ENCODE results near the gene DCTN5.

The DCTN5 gene

DNA sequence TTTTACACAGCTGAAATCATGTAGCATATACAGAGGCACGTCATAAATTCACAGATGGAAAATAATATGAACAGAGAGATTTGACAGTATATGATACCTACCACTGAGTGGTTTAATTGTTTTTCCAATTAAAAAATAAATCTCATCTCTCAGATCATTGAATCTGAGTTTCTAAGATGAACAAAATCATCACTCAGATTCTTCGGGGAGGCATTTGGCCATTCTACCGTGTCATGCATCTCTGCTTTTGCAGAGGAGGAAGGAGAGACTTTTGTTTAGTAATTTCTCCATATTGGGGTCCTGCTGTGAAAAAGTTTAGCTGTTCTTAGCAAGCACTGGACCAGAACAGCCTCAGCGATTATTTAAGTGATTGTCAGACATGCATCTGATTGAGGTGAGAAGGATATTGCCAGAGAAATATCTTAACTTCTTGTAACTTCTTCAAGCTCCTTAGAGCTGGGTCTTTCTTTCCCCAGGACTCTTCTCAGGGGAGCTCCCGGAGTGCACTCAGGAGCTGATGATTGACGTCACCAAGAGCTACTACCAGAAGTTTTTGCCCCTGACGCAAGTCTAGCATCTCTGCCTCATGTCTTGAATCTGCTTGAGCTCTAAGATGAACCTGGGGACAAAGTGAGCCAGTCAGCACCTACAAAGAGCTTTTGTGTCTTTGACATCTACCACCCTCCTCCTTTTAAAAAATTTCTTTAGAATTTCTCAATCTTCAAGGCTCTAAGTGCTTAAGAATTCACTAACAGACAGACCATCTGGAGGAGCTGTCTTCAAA, 25.5 kb downstream of the DCTN5 start:
- DNase-seq: no peak

DNA sequence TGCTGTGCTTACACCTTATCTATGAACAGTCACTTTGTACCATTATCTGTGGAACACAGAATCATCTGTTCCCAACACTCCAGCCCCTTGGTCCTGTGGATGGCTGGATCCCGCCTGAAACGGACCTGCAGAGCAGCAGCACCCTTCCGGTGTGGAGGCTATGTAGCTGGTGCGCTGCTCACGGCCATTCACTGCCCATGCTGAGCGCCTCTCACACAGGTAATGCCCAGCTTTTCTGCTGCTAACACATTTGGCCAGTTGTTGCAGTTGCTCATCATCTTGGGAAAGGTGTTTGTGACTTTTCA, 26.0 kb downstream of the DCTN5 start:
- DNase-seq: no peak

- DNase-seq: no peak
These were observed 27.0 kb downstream of the DCTN5 start for GRCh38 chr16:23668225-23668624.

DNA sequence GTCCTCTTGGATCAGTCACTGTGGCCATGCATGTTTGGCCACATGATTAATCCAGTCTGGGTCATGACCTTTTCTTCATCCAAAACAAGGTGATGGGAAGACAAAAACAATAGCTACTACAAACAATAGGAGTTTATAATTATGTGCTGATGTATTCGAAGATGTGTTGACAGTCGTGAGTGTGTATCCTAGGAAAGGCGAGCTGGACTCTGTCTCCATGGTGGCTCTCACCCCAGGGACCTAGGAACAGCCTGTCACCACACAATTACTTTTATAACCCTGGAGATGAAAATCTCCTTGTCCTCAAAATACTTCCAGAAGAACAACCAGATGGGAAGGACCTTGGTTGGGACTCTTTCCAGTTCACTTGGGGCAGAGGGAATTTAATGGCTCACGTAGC, 27.6 kb downstream of the DCTN5 start:
- DNase-seq: no peak

DNA sequence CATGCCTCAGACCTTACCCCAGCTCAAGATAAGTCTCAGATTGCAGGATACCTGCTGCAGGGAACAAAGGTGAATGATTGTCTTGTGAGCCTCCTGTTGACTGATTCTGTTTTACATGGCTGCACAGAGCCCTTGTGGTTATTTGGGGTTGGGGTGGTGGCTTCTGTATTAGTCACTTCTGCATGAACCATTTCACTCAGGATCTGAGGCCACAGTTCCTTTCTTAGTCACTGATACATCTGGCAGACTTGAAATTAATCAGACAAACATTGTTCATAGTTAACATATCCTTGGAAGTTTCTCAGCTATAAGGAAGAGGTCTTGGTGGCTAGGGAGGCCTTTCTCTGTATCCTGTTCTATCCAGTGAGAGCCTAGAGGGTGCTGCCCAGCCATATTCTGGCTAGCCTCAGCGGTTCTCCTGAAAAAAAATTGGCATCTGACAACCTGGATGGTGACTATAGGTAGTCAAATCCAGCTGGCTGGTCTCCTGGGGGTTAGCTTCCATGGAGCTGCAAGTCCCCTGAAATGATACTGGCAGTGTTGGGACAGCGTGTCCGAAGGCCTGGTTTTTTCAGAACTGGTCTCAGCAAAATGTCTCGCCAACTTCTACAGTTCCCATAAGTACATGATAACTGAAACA, 29.0 kb downstream of the DCTN5 start:
- no peak for DNase-seq

- no peak for DNase-seq
These were observed 32.8 kb downstream of the DCTN5 start for GRCh38 chr16:23673971-23674614.

DNA sequence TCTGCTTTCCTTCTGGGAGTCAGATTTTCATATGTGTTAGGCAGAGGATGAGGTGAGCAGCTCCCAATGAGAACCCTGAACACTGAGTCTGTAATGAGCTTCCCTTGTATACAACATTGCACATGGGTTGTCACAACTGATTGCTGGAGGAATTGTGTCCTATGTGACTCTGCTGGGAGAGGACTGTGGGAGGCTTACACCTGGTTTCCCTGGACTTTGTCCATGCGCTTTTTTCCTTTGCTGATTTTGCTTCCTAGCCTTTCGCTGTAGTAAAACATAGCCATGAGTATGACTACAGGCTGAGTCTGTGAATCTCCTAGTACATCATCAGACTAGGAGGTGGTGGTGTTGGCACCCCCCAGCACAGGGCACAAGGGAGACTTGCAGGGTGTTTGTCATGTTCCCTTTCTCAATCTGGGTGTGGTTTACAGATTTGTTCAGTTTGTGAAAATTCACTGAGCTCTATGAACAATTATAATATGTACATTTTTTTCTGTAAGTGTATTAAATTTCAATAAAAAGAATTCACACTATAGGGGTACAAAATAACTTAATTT, 35.7 kb downstream of the DCTN5 start:
- DNase-seq: no peak

DNA sequence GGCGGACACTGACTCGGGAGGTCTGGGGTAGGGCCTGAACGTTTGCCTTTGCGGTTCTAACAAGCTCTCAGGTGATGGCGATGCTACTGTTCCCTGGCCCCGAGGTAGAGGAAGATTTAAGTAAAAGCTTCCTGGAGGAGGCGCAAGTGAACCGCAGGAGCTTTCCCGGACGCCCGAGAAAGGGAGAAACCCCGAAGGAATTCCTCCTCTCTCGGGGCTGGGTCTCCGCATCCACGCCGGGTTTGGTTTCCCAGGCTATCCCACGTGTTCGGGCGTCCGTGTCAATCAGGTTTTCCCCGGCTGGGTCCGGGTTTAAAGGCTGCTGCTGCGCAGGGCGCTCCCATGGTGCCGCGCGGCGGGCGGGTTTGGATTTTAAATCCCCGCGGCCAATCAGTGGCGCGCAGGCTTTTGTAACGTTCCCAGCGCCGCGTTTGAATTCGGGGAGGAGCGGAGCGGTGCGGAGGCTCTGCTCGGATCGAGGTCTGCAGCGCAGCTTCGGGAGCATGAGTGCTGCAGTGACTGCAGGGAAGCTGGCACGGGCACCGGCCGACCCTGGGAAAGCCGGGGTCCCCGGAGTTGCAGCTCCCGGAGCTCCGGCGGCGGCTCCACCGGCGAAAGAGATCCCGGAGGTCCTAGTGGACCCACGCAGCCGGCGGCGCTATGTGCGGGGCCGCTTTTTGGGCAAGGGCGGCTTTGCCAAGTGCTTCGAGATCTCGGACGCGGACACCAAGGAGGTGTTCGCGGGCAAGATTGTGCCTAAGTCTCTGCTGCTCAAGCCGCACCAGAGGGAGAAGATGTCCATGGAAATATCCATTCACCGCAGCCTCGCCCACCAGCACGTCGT, 37.4 kb downstream of the DCTN5 start, which contains the start of gene PLK1:
TSS of gene PLK1 (plus strand) at position 460 of the 844 bp plus-strand sequence. CDS start at position 504, 44 bp downstream.
- DNase-seq: peak; percentile 81

DNA sequence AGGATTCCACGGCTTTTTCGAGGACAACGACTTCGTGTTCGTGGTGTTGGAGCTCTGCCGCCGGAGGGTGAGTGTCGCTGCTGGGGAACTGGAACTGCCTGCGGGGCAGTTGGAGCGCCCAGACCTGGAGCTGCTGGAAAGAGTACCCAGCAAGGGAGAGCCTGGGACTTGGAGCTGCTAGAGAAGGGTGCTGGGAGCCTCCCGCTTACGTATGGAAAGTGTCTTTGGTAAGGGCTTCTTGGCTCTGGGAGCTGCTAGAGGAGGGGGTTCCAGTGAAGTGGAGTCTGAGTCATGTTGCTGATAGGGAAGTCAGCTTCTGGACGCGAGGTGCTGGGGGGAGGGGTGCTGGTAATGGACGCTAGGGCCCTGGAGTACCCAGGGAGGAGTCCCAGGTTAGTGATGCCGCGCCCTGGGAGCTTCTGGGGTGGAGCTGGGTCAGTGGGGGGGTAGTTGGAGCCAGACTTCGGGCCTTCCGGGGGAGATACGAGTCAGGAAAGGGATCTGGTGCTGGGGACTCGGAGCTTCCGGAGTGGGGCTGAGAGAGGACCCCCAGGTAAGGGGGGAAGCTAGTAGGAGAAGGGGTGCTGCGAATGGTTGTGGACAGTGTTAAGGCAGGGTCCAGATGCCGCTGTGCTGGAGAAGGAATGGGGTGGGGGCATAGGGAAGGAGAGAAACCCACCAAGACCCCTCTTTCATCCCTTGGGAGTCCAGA, 38.2 kb downstream of the DCTN5 start:
- peak; percentile 10 for DNase-seq

DNA sequence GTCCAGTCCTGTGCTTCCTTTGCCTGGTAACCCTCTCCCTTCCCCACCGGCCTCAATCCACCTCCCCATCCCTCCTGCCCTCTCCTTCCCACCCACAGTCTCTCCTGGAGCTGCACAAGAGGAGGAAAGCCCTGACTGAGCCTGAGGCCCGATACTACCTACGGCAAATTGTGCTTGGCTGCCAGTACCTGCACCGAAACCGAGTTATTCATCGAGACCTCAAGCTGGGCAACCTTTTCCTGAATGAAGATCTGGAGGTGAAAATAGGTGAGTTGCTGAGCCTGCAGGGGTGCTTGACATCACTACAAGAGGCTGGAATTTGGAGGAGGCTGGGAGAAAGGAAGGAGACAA, 38.7 kb downstream of the DCTN5 start:
- no peak for DNase-seq

DNA sequence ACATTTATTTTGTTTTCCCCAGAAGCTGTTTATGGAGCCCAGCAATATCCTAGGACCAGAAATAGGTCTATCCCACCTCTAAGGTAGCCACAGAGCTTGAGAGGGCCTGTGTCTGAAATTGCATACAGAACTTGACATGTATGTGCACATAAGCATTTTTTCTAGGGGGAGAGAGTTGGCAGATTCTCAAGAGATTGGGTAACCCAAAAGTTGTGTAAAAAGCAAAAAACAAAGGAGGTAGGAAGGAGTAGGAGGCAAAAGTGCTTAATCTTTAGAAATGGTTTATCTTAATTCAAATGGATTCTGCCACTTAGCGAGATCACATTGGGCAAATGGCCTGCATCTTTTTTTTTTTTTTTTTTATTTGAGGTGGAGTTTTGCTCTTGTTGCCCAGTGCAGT, 40.9 kb downstream of the DCTN5 start:
- DNase-seq: no peak

DNA sequence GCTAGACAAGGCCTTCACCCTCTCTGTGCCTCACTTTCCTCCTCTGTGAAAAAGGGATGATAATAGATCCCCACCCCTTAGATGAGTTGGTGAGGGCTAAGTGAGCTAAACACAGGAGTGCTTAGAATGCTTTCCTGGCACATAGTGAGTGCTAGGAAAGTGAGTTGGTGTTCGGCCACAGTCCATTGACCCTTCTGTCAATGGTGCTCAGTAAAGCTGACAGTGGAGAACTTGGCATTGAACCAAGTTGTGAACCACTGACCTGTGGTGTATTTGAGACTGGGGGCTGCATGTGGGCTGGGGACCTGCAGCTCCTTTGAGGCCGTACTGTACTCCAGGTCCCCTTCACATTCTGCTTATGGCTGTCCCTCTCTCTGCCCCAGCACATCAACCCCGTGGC, 42.2 kb downstream of the DCTN5 start:
- no peak for DNase-seq

GRCh38 chr16:23687034-23687808, 46.0 kb downstream of the DCTN5 start:
- DNase-seq: no peak

DNA sequence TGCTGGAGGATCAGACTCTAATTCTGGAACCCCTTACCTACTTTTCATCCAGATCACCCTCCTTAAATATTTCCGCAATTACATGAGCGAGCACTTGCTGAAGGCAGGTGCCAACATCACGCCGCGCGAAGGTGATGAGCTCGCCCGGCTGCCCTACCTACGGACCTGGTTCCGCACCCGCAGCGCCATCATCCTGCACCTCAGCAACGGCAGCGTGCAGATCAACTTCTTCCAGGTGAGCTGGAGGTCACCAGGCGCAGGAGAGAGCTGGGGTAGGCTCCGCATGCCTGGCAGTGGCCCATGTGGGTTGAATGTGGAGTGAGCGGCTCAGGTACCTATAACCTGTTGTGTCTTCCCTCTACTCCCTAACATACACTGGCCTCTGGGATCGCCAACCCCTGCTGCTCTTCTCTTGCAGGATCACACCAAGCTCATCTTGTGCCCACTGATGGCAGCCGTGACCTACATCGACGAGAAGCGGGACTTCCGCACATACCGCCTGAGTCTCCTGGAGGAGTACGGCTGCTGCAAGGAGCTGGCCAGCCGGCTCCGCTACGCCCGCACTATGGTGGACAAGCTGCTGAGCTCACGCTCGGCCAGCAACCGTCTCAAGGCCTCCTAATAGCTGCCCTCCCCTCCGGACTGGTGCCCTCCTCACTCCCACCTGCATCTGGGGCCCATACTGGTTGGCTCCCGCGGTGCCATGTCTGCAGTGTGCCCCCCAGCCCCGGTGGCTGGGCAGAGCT, 48.3 kb downstream of the DCTN5 start:
- no peak for DNase-seq

GRCh38 chr16:23690771-23691482, 49.7 kb downstream of the DCTN5 start:
- no peak for DNase-seq

DNA sequence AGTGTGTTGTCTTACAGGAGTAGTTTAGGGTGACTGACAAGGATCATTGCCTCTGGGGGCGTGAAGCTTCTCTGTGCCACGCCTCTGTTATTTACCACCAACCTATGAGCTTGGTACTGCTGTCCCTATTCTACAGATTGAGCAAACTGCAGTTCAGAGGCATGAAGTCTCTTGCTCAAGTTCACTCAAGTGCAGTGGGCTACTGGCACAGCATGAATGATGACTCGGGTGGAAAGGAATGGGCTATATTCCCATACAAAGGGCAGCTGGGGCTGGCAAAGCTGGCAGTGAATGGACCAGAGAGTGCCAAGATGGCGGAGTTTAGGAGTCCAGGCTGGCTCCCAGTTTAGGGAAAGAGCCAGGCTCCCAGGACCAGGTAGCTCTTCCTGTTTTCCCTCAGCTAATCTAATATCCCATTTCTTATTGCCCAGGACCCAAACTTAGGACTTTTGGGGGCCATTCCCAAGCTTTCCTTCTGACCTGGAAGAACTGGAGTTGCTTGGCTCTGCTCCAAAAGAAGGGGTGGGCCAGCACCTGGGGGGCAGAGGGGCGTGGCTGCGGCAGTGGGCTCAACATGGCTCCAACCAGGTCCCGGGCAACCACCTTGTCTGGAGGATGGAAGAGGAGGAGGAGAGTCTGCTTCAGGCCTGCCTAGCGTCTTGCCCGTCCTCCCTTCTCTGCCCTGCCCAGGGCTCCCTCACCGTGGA, 50.4 kb downstream of the DCTN5 start:
- DNase-seq: no peak

DNA sequence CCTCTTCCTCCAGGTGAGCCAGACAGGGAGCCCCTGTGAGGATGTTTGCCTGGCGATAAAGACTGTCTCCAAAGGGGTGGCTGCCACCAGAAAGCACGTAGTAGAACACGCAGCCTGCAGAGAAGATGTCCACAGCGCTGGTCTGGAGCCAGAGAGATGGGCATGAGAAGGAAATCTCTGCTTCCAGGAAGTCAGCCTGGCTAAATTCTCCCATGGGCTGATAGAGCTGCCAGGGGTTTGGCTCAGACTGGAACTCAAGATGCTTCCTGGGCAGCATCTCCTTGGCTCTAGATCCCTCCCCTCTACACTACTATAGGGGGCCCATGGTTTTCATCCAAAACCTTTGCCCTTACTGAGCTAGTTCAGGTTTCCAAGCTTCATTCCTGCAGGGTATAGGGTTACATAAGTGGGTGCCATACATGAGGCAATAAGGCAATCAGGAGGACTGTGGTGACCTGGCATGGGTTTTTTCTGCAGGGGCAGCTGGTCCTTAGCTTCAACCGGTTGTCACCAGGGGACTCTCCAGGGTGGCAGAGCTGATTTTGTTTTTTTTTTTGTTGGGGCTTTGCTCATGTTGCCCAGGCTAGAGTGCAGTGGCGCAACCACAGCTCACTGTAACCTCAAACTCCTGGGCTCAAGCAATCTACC, 51.0 kb downstream of the DCTN5 start:
- no peak for DNase-seq

DNA sequence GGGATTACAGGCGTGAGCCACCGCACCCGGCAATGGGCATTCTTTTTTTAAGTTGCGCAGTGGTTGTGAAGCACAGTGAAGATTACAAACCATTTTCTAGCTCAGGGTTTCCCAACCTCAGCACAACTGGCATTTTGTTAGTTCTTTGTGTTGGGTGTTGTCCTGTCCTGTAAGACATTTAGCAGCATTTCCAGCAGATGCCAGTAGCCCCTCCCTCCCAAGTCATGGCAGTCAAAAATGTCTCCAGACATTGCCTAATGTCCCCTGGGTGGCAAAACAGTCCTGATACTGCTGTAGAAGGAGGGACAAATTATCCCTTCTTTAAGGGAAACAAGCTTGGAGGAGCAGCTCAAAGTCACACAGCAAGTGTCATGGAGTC, 53.0 kb downstream of the DCTN5 start:
- no peak for DNase-seq

All from NCI-H2029 (cell line).